ENCODE measurements around the gene FAM217B.

DNA sequence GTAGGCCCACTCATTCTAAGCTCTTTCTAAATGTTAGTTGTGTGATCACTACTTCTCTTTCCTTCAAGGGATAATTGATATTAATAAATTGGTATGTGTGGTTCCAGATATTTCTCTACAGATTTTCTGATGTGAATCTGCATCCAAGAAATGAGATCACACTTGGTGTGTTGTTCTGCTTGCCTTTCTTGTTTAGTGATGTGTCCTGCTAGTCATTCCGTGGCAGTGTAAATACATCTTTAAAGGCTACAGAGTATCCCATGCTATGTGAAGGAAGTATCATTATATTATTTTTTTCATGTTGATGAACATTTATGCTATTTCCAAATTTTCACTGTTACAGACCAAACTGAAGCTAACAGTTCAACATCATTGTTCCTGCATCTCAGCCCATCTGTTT, 31.2 kb downstream of the FAM217B start:
- TF ChIP-seq, protein P1, sequence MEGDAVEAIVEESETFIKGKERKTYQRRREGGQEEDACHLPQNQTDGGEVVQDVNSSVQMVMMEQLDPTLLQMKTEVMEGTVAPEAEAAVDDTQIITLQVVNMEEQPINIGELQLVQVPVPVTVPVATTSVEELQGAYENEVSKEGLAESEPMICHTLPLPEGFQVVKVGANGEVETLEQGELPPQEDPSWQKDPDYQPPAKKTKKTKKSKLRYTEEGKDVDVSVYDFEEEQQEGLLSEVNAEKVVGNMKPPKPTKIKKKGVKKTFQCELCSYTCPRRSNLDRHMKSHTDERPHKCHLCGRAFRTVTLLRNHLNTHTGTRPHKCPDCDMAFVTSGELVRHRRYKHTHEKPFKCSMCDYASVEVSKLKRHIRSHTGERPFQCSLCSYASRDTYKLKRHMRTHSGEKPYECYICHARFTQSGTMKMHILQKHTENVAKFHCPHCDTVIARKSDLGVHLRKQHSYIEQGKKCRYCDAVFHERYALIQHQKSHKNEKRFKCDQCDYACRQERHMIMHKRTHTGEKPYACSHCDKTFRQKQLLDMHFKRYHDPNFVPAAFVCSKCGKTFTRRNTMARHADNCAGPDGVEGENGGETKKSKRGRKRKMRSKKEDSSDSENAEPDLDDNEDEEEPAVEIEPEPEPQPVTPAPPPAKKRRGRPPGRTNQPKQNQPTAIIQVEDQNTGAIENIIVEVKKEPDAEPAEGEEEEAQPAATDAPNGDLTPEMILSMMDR (conservative IDR thresholded peaks at IDR 0.05; ENCODE audit: low read depth, low read length) = no peak
- no peak for TF ChIP-seq EZH2phosphoT487 (IDR thresholded peaks at IDR 0.05; ENCODE audit: borderline replicate concordance, low read length)

Measured in PC-3 (cell line).